ENCODE data around the gene PRKCZ.

DNA sequence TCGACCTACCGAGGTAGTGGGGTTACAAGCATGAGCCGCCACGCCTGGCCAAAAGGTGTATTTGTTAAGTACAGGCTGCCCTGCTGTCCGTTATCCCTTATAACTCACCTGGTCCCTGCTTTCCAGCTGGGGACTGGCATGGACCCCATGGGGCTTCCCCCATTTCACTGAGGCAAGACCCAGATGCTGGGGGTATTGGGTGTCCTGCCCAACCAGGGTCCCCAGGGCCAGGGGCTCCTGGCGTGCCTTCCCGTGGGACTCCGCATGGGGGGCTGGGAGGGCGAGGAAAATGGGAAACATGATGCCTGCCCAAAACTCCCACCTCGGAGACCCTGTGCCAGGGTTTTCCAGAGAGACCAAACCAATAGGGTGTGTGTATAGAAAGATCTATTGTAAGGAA, 79.9 kb downstream of the PRKCZ start:
- TF ChIP-seq, protein P1, sequence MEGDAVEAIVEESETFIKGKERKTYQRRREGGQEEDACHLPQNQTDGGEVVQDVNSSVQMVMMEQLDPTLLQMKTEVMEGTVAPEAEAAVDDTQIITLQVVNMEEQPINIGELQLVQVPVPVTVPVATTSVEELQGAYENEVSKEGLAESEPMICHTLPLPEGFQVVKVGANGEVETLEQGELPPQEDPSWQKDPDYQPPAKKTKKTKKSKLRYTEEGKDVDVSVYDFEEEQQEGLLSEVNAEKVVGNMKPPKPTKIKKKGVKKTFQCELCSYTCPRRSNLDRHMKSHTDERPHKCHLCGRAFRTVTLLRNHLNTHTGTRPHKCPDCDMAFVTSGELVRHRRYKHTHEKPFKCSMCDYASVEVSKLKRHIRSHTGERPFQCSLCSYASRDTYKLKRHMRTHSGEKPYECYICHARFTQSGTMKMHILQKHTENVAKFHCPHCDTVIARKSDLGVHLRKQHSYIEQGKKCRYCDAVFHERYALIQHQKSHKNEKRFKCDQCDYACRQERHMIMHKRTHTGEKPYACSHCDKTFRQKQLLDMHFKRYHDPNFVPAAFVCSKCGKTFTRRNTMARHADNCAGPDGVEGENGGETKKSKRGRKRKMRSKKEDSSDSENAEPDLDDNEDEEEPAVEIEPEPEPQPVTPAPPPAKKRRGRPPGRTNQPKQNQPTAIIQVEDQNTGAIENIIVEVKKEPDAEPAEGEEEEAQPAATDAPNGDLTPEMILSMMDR (IDR thresholded peaks at IDR 0.05): no peak
- no peak for TF ChIP-seq POLR2A (IDR thresholded peaks at IDR 0.05)
